Left kidney (tissue), 2 donors: Measurements from ENCODE around the gene HIVEP2. TPM values are rescaled to one million over a fixed set of nuclear protein-coding genes. Genes with fewer than 3 reads are reported as not detected.

Experiments
- DNase-seq: peaks from one replicate; pipeline ENCODE4 v3.0.0-alpha.2; 2013
- polyA plus RNA-seq: library from polyadenylated mRNA; unstranded; fragments of 120-200 nt; gene quantifications from one replicate; pipeline ENCODE4 v1.2.1, GENCODE V29; 2013; ENCODE audit not compliant: insufficient read length

The HIVEP2 gene
- polyA plus RNA-seq, 1 donor: 12.3 TPM

DNA sequence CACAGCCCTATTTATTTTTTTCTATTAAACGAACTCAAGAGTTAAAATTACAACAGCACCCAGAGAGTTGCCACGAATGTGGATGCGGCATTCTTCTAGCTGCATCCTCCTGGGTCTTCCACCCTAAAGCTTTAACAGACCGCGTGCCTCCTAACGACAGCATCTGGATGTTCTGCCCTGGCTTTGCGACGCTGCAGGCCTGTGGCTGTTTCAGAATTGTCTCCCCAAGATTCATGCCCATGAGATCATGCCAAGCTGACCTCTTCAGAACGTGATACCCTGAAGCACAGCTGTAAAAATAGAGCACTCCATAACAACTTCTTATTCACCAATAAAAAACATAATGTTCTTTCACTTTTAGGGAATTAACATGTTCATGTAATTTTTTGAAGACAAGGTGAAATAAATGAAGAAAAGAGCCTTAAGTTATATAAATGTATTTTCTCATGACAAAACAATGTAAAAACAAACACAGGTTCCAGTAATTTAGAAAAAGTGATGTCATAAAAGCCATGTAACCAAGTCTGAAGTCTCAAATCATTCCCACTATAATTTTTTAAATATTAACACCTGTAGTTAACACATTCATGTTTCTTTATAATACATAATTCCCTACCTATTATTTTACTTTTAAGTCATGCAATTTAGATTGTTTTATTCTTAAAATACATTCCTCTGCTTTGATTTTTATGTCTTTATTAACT lies 26.5 kb downstream of the HIVEP2 start:
- DNase-seq: peak; percentile 44

DNA sequence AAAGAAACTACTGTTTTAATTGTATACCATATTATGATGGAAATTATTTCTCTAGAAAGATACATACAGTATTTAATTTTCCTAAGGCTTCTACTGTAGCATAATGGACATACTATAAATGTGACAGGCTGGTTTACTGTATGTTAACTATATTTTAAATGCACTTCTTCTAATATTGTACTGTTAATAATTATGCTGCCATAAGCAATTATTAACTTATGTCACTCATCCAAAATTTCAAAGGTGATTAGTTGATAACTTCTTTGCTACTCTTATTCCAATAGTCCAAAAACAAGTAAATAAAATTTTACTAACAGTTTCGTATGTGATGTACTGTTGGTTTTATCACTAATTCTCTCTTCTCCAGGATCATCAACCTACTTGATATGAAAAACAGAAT lies 28.1 kb downstream of the HIVEP2 start:
- DNase-seq: no peak

DNA sequence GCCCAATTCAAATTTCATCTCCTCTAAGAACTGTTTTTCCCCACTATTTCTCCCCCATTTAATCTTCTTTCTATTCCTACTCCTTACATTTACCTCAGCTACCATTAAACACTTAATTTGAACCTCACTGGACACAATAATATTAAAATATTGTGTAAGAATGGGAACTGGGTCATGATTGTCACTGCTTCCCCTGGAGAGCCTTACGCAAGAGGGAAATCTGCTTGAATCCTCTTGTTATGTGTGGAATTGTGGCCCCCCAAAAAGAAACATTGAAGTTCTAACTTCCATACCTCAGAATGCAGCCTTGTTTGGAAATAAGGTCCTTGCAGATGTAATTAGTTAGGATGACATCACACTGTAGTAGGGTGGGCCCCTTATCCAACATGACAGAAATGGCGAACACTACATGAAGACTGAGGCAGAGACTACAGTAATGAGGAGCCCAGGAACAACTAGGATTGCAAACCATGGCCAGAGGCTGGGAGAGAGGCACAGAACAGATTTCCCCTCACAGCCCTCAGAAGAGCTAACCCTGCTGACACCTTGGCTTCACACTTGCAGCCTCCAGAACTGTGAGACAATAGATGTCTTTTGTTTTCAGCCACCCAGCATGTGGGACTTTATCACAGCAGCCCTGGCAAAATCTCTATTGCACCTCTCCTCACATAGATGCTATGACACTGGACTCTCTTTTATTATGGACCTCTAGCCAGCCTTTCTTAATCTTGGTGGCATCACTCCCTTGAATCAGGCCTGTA lies 29.9 kb downstream of the HIVEP2 start:
- no peak for DNase-seq

DNA sequence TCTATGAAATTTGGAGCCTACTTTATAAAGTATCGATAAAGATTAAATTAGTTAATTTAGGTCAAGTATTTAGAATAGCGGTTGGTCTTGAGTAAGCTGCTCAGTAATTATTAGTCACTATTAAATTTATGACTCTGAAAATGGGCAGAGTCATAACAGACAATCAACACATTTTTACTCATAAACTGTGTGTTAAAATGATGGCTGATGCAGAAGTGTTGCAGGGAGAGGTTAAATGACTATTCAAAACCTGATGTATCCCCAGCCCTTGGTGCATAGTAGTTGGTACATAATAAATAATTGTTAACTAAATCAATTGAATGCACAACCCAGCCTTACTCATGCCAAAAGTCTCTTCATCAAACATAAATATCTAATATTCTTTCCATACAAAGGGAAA lies 30.6 kb downstream of the HIVEP2 start:
- DNase-seq: no peak

DNA sequence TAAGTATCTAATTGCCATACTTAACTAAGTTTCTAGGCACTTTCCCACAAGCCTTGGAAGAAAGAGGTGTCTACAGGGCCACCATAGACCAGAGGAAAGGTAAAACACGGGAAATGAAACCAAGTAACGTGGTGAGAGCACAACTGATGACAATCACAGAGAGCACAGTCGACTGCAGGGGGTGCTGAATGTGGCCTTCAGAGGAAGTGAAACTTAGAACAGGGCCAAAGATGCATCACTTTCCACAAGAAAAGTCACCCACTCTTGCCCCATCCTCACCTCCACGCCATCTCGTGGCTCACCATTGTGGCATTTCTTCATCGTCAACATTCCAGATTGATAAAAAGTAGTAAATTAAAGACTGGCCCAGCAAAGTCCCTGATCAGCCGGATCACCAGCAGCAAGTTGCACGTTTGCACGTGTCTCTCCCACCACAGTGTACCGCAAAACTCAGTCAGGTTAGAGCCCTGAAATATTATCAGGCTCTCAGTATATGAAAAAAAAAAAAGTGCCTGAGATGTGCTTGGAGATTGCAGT lies 31.4 kb downstream of the HIVEP2 start:
- DNase-seq: no peak

DNA sequence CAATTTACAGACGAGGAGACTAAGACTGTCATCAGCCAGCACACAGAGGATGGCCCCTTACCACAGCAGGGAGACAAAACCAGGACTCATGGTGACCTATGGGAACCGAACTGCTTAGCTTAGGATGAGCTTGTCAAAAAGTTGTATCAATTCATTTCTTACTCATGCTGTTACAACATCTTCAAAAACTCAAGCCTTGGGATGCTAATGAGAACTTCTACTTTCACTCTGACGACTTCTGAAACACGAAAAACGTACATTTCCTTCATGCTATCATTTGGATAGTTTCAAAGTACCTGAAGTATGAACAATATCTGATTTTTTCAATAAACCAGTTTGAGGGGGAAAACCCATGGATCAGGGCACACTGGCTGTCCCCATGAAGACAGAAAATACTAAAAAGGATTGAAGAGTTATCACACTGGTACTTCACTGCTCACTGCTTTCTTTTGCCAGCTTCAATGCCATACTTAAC lies 31.9 kb downstream of the HIVEP2 start:
- no peak for DNase-seq

DNA sequence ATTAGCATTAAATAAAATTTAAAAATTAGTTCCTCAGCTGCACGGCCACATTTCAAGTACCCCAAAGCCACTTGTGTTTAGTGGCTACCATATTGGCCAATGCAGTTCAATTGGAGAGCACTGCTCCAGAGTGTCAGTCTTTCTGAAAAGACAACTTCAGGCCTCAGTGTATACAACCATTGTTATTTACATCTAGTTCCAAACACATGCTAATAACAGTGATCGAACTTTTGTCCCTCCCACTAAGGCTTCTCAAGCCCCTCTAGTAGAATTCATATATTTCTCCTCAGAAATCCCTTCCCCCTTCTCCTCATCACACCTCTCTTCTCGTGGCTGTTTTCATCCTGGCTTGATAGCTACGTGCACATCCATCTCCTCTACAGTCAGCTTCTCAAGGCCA lies 32.9 kb downstream of the HIVEP2 start:
- no peak for DNase-seq

DNA sequence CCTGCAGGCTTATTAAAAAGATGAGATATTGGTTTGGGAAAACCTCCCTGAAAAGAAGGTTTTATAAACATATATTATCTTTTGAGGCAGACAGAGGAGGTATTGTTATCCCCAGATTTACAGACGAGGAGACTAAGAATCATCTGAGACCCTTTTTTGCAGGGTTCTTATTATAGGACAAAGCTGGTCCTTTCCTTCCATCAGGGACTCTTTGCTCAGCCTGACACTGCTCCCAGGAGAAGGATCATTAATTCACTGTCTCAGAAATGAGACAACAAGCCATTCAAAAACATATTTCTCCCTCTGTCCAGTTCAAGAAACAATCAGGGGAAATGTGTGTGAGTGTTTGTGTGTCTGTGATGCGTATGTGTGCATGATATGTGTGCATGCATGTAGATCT lies 33.5 kb downstream of the HIVEP2 start:
- DNase-seq: no peak

DNA sequence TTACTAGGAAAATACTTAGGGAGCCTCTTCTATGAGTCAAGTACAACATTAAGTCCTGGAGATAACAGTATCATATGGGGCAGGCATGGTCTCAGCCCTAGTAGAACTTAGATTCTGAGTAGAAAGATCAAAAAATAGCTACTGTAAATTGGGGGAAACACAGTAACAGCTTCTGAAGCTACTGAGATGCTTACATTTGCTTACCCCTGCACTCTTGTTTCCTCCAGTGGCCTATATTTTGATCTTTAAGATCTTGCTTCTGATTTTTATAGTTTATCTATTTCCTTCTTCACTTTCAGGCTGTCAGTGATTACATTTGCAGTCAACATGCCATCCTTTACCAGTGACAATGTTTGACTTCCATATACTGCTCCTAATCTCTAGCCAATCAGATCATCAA lies 35.3 kb downstream of the HIVEP2 start:
- no peak for DNase-seq

DNA sequence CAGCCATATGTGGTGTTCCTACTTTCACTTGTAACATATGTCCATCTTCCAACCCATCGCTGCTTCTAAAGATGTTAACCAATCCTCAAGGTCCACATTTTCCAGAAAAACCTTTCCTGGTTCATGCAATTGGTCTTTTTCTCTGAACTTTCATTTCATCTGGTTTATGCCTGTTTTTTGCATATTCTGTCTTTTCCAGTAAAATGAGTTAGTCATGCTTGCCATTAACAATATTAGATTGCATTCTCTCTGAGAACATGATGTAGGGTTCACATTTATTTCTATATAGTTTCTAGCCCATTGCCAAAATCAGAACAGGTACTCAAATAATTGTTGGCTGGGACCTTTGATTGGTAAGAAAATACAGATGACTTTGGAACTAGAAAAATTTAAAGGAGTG lies 36.7 kb downstream of the HIVEP2 start:
- DNase-seq: no peak

DNA sequence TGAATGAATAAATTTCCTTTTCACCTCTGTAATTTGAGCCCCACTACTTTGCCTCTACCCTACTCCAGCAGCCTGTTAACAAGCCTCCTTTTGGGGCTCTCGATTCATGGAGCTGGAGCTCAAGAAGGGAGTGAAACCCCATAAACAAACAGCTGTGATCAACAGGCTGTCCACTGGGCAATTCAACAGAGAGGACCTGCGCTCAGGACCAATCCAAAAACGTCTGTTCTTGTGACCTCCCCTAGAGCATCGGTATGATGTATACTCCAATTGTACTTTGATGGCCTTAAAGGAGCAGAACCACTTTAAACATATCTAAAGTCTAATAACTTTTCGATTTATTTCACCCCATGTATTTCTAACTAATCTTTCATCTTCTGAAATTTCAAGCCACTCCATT lies 37.4 kb downstream of the HIVEP2 start:
- DNase-seq: no peak

DNA sequence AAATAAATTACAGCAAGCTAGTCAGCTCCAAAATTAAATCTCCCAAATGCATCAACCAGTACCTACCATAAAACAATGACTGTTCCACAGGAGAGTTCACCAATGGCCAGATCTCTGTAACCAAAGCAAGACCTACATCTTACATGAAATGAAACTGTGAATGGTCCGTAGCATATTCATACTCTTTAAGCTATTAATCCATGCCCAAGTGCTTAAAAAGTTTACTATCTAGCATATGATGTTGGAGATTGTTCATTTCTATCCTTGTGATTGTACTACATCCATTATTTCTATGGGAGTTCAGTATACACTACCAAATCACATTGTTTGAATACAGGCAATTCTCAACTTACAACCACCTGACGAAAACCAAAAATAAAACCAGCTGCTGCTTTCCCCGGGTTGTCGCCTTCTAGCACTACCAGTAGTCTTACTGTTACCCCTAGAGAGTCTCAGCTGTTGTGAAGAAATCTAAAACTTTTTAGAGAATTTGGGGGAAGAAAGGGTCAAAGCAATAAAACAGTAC lies 38.0 kb downstream of the HIVEP2 start:
- DNase-seq: no peak

DNA sequence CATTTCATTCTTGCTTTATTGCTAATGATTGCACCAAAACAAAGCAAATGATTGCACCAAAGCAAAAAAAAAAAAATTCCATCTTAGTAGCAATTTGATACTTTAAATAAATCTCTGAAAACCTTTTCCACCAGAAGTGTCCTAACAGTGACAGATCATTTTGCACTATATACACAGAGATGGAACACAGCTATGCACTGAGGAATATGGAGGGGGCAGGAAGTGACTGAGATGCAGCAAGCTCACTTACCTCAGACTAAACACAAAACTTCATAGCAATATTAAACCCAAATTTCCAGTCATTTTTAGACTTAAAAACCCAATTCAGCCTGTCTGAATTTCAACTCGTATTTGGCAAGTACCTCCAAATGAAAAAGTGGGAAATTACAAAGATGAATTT lies 41.2 kb downstream of the HIVEP2 start:
- DNase-seq: no peak

DNA sequence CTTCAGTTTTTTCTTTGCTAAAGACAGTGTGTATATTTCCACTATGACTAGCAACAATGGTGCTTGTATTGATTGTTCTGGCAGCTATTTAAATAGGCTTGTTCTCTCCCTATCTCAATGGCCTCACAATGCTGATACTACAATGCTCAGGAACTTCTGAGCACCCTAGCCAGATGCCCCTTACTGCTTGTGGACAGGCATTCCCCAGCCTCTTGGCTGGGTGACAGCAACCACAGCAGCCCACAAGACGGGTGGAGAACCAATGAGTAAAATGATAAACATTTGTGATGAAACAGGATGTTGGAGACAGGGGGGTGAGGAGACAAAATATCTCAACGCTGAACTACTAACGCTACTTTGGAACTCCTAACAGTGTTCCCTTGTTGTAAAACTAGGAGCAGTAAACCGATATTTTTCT lies 42.3 kb downstream of the HIVEP2 start:
- DNase-seq: no peak

DNA sequence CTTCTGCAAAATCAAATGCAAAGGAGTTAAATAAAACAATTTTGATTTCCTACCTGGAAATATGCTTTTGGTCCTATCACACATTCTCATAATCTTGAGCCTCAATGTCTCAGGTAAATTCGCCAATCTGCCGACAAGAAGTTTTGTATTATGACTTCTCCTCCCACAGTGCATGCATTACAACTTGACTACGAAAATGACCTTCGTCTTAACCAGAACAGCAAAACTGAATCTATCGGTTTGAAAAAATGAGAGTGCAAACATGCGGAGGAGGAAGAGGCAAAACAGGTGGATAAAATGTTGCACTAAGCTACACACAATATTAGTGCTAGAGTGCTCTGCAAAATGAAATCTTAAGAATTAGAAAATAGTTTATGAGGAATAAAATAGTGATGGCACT lies 43.4 kb downstream of the HIVEP2 start:
- DNase-seq: no peak

DNA sequence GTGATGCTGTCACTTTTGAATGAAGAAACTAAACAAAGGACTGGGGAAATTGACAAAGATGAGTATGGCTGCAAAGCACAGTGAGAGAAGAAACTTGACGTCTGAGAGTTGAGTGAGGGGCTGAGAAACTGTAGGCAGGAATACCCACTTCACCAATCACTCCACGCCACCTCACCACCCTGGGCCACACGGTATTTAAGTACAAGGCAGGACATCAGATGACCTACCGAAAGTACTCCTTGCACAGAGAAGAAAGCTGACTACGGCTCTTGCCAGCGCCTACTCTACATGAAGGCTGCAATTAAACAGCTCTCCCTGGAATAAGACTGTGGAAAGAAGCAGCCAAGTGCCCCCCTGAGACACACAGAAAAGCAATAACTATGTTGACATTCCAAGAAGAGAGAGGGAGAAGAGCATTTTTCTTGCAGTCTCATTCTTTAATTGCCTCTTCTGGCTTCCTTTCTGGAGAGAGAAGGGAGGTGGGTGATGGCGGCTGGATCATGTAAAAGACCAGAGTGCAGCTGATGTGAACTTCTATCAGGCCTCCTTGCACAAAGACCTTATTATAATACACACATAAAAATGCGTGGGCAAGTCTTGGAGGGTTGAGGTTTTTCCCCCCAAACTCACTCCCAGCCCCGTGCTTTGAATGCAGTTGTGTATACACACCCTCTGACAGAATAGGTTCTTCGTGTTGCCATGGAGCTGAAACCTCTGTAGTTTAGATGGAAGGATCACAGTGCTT lies 44.6 kb downstream of the HIVEP2 start:
- DNase-seq: no peak

DNA sequence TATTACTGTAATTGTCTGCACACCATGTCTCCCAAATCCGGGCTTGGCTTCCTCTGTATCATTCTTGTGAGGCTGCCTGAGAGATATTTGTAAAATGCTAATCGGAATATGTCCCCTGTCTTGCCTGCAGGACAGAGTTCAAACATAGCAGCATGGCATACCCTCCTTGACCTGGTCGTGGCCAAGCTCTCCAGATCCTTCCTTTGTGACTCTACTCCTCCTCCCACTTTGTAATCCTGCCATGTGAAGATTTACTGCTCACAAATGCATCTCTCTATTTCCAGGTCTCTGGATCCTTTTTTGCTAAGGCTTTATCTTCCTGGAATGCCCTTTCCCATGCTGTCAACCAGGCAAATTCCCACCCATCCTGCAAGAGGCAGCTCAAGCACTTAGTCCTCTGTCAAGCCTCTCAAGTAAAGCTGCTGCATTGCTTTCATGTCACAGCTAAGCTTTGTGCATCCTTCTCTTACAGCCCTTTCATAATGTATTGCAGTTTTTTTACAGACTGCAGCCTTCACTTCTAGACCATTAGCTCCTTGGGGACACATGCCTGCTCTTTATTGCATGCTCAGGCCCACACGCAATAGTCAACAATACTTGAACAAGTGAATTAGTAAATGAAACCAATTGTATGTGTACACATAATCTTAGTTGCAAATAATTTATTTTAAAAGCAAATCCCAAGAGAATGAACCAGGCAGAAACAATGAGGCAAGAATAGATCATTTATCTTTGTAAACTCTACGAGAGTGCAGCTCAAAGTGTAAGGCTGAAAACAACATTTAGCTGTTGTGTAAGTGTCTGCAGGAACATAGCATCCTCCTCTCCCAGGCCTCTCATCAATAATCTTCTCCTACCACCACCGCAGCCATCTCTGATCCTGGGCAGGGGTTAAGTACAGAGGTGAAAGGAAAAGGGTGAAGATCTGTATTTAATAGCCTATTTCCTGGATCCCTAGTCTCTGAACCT lies 45.8 kb downstream of the HIVEP2 start:
- DNase-seq: no peak

DNA sequence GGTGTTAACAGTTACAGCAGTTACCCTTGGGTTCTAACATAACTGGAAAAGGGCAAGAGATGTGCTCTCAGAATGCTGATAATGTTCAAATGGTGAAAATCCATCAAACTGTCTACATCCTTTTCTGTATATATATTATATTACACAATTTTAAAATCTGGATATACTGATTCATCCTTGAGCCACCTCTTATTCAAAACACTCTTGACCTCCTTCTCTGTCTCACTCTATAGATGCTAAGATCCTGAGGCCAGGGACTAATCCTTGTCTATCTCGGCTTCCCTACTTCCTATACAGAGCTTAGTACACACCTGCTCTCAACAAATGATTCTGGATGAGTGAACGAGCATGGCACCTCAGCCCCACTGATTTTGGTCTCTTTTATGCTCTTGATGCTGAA lies 47.3 kb downstream of the HIVEP2 start:
- no peak for DNase-seq

DNA sequence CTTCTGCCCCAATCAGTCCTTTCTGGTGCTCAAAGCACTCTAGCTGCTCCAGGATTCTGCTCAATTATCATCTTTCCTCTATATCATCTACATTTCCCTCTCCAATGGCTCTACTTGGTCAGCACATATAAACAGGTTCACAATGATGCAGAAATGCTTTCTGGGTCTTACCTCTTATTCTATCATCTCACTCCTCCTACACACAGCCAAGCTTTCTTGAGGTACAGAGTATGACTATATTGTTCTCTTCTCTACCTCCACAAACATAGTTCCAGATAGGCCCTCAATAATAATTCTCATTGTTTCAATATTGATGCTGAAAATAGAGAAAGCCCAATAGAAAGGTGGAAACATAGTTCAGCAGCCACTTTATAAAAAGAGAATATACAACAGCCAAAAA lies 48.2 kb downstream of the HIVEP2 start:
- no peak for DNase-seq

DNA sequence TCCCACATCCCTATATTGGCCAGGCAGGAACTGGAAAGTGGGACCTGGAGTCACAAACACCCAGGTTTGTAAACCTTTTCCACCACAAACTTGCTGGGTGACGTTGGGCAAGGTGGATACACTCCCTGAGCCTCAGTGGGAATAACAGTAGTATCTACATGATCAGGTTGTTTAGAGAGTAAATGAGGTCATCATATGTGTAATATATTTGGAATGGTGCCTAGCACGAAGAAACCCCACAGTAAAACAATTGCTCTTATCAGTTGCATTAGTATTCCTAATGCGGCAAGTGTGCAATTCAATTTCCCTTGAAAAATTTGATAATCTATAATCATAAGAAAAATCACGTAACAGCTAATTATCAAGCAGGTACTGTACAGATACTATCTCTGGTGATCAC lies 51.9 kb downstream of the HIVEP2 start:
- no peak for DNase-seq
